HepG2 (cell line): ENCODE measurements around the gene ABCF1. TPM values are rescaled to one million over a fixed set of nuclear protein-coding genes. Genes with fewer than 3 reads are reported as not detected.

ENCODE experiments used
- CHD2 ChIP-seq: IDR thresholded peaks from 2 replicates; pipeline ENCODE4 v1.6.1; 2011; ENCODE audit warnings: low read depth, low read length, improper control_type of control experiment
- KMT2A ChIP-seq: sonication (generic); formaldehyde crosslinking; IDR thresholded peaks from 2 replicates; pipeline ENCODE4 v1.4.0; 2020; ENCODE audit warnings: missing genetic modification reagents
- PHB2 ChIP-seq: fragments of 450-650 bp; IDR thresholded peaks from 2 replicates; pipeline ENCODE4 v1.6.1; 2018; ENCODE audit not compliant: partially characterized antibody
- POGZ ChIP-seq: sonication (generic); formaldehyde crosslinking; IDR thresholded peaks from 2 replicates; pipeline ENCODE4 v1.4.0; 2020; ENCODE audit warnings: mild to moderate bottlenecking, missing genetic modification reagents
- RCOR2 ChIP-seq: IDR thresholded peaks from 2 replicates; pipeline ENCODE4 v1.6.1; 2016; ENCODE audit warnings: missing biosample characterization, missing genetic modification reagents
- SAFB2 ChIP-seq: sonication (generic); formaldehyde crosslinking; IDR thresholded peaks from 2 replicates; pipeline ENCODE4 v1.5.1; 2020; ENCODE audit warnings: missing genetic modification reagents, low read depth, mild to moderate bottlenecking, borderline replicate concordance
- SALL1 ChIP-seq: sonication (generic); formaldehyde crosslinking; IDR thresholded peaks from 2 replicates; pipeline ENCODE4 v1.8.0; 2022; ENCODE audit warnings: mild to moderate bottlenecking, missing genetic modification reagents
- SMYD3 ChIP-seq: sonication (generic); formaldehyde crosslinking; IDR thresholded peaks from 2 replicates; pipeline ENCODE4 v1.8.1; 2023; ENCODE audit warnings: mild to moderate bottlenecking, missing genetic modification reagents
- SNAPC2 ChIP-seq: sonication (generic); formaldehyde crosslinking; IDR thresholded peaks from 2 replicates; pipeline ENCODE4 v1.8.1; 2022; ENCODE audit warnings: mild to moderate bottlenecking, missing genetic modification reagents
- SRSF1 ChIP-seq: fragments of 200-400 bp; formaldehyde crosslinking; optimal IDR thresholded peaks from 2 replicates; pipeline ENCODE3; 2017; ENCODE audit warnings: mild to moderate bottlenecking, low read depth, low read length, moderate library complexity
- ZBTB7B ChIP-seq: sonication (generic); formaldehyde crosslinking; IDR thresholded peaks from 2 replicates; pipeline ENCODE4 v1.4.0; 2020; ENCODE audit warnings: missing genetic modification reagents
- ZFP62 ChIP-seq: sonication (generic); formaldehyde crosslinking; IDR thresholded peaks from 2 replicates; pipeline ENCODE4 v1.4.0; 2020; ENCODE audit warnings: missing genetic modification reagents
- ZFP91 ChIP-seq: sonication (generic); formaldehyde crosslinking; IDR thresholded peaks from 2 replicates; pipeline ENCODE4 v1.9.0; 2022; ENCODE audit warnings: missing genetic modification reagents, mild to moderate bottlenecking, borderline replicate concordance
- ZNF451 ChIP-seq: sonication (generic); formaldehyde crosslinking; IDR thresholded peaks from 2 replicates; pipeline ENCODE4 v1.5.0; 2020; ENCODE audit warnings: mild to moderate bottlenecking, missing genetic modification reagents
- ZNF605 ChIP-seq: sonication (generic); formaldehyde crosslinking; IDR thresholded peaks from 2 replicates; pipeline ENCODE4 v1.8.0; 2022; ENCODE audit warnings: mild to moderate bottlenecking, missing genetic modification reagents
- ZNF674 ChIP-seq: sonication (generic); formaldehyde crosslinking; IDR thresholded peaks from 2 replicates; pipeline ENCODE4 v1.5.0; 2020; ENCODE audit warnings: low read depth, mild to moderate bottlenecking, missing genetic modification reagents
- ZNF770 ChIP-seq: sonication (generic); formaldehyde crosslinking; IDR thresholded peaks from 2 replicates; pipeline ENCODE4 v1.5.0; 2020; ENCODE audit warnings: mild to moderate bottlenecking, missing genetic modification reagents
- ZNF816 ChIP-seq: sonication (generic); formaldehyde crosslinking; IDR thresholded peaks from 2 replicates; pipeline ENCODE4 v1.8.0; 2022; ENCODE audit warnings: missing genetic modification reagents, mild to moderate bottlenecking, borderline replicate concordance
- ZNF850 ChIP-seq: sonication (generic); formaldehyde crosslinking; conservative IDR thresholded peaks from 2 replicates; pipeline ENCODE4 v1.9.0; 2021; ENCODE audit warnings: mild to moderate bottlenecking, missing genetic modification reagents
- polyA plus RNA-seq, 8 experiments: library from polyadenylated mRNA; depleted of rRNA in 3 of 8; stranded (reverse) in 7 of 8; unstranded in 1 of 8; fragments of >200 nt; fragmentation: Illumina TruSeq in 4 of 8; extraction: Trizol in 4 of 8; gene quantifications; 2 replicates each; pipeline versions ENCODE4 v1.2.1 to v1.2.3, GENCODE V29; 2011 to 2016; ENCODE audit warnings: low read depth in 4 of 8, missing spikeins in 1 of 8, mixed read lengths in 1 of 8; ENCODE audit not compliant: insufficient read depth in 1 of 8
- total RNA-seq, 5 experiments: library from RNA; depleted of rRNA; stranded (reverse); fragments of >200 nt; fragmentation: Illumina TruSeq; extraction: Trizol; gene quantifications; 2 replicates each; pipeline ENCODE4 v1.2.3, GENCODE V29; 2016; ENCODE audit warnings: low read depth in 1 of 5
- TF ChIP-seq, protein P1 (sequence below): sonication (generic); formaldehyde crosslinking; IDR thresholded peaks from 2 replicates; pipeline ENCODE4 v1.4.0; 2020; ENCODE audit warnings: missing genetic modification reagents; ENCODE audit errors: not compliant biosample characterization
- TF ChIP-seq, protein P2 (sequence below): sonication (generic); formaldehyde crosslinking; conservative IDR thresholded peaks from 2 replicates; pipeline ENCODE4 v1.8.0; 2022; ENCODE audit warnings: low read depth, missing genetic modification reagents
- TF ChIP-seq, protein P3 (sequence below): sonication (generic); formaldehyde crosslinking; IDR thresholded peaks from 2 replicates; pipeline ENCODE4 v1.4.0; 2020; ENCODE audit warnings: low read depth, mild to moderate bottlenecking, missing genetic modification reagents

ABCF1 gene
- total and polyA plus RNA-seq, 2 of the 13 experiments (the other 11 are each of a cell fraction or from before 2014, with no cell fraction given), result 25.4 to 98.9 TPM

DNA sequence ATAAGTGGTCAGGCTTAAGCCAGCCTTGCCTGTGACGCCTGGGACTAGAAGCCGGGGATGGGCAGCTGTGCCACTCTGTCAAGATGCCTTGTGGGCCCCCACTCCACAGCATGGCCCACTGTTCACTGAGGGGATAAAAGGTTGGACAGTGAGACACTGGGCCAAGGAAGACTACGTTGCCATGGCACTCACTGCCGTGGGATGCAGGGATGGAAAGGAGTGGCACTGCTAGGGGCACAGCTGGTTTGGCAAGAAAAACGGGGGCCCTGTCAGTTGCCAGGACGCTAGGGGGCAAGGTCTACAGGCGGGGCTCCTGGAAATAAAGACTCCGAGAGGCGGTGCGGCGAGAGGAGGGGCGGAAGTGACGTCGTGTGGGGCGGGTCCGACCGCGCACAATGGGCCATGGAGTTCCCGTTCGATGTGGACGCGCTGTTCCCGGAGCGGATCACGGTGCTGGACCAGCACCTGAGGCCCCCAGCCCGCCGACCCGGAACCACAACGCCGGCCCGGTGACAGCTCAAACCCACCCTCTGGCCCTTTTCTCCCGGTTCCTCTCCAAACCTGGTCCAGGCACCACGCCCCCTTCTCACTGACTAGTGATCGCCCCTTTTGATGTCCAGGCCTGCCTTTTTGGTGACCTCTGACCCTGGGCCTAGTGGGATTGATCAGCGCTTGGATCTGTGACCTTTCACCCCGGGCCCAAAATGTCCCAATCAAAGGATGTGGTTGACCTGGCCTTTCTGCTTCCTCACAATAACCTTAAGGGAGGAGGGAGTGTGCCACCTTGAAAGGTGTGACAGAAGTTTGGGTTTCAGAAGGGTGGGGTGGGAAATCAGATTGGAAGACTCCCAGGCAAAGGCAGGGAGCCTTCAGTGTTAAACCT lies 55.5 kb downstream of the ABCF1 start, which contains the start of gene ATAT1 (continued):
- TF ChIP-seq, protein P1, sequence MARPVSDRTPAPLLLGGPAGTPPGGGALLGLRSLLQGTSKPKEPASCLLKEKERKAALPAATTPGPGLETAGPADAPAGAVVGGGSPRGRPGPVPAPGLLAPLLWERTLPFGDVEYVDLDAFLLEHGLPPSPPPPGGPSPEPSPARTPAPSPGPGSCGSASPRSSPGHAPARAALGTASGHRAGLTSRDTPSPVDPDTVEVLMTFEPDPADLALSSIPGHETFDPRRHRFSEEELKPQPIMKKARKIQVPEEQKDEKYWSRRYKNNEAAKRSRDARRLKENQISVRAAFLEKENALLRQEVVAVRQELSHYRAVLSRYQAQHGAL (CRISPR knock-in tag), result no peak
- TF ChIP-seq ZNF451 (CRISPR knock-in tag) (no peak), CHD2 (peak; percentile 68), ZFP91 (CRISPR knock-in tag) (peak; percentile 92), POGZ (CRISPR knock-in tag) (peak; percentile 68), PHB2 (no peak), ZNF770 (CRISPR knock-in tag) (no peak), SNAPC2 (no peak; the same call in 1 of the 2 replicates), RCOR2 (CRISPR knock-in tag) (no peak), ZNF850 (0 out of 2 replicates have a peak, but pooled peaks have one; percentile 65), SRSF1 (peak; percentile 94), SMYD3 (CRISPR knock-in tag) (peak; percentile 54; the same call in 1 of the 2 replicates), SALL1 (CRISPR knock-in tag) (peak; percentile 92), ZNF674 (no peak), KMT2A (CRISPR knock-in tag) (peak; percentile 56; the same call in 1 of the 2 replicates), ZFP62 (no peak), ZNF605 (peak; percentile 94), SAFB2 (no peak; the same call in 1 of the 2 replicates), ZNF816 (CRISPR knock-in tag) (peak; percentile 81; the same call in 1 of the 2 replicates), ZBTB7B (CRISPR knock-in tag) (peak; percentile 83)
- TF ChIP-seq, protein P2, sequence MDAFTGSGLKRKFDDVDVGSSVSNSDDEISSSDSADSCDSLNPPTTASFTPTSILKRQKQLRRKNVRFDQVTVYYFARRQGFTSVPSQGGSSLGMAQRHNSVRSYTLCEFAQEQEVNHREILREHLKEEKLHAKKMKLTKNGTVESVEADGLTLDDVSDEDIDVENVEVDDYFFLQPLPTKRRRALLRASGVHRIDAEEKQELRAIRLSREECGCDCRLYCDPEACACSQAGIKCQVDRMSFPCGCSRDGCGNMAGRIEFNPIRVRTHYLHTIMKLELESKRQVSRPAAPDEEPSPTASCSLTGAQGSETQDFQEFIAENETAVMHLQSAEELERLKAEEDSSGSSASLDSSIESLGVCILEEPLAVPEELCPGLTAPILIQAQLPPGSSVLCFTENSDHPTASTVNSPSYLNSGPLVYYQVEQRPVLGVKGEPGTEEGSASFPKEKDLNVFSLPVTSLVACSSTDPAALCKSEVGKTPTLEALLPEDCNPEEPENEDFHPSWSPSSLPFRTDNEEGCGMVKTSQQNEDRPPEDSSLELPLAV (CRISPR knock-in tag), result no peak
- TF ChIP-seq, protein P3, sequence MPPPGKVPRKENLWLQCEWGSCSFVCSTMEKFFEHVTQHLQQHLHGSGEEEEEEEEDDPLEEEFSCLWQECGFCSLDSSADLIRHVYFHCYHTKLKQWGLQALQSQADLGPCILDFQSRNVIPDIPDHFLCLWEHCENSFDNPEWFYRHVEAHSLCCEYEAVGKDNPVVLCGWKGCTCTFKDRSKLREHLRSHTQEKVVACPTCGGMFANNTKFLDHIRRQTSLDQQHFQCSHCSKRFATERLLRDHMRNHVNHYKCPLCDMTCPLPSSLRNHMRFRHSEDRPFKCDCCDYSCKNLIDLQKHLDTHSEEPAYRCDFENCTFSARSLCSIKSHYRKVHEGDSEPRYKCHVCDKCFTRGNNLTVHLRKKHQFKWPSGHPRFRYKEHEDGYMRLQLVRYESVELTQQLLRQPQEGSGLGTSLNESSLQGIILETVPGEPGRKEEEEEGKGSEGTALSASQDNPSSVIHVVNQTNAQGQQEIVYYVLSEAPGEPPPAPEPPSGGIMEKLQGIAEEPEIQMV (CRISPR knock-in tag), result peak; percentile 77; the same call in 1 of the 2 replicates
